GM12874 (cell line): ENCODE measurements around the gene KCTD10.

Experiments
- CTCF ChIP-seq: IDR thresholded peaks from 2 replicates; pipeline ENCODE4 v1.5.1; 2011; ENCODE audit warnings: low read depth, mild to moderate bottlenecking, control low read depth, low read length, moderate library complexity; ENCODE audit not compliant: insufficient read depth

The KCTD10 gene, protein sequence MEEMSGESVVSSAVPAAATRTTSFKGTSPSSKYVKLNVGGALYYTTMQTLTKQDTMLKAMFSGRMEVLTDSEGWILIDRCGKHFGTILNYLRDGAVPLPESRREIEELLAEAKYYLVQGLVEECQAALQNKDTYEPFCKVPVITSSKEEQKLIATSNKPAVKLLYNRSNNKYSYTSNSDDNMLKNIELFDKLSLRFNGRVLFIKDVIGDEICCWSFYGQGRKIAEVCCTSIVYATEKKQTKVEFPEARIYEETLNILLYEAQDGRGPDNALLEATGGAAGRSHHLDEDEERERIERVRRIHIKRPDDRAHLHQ

DNA sequence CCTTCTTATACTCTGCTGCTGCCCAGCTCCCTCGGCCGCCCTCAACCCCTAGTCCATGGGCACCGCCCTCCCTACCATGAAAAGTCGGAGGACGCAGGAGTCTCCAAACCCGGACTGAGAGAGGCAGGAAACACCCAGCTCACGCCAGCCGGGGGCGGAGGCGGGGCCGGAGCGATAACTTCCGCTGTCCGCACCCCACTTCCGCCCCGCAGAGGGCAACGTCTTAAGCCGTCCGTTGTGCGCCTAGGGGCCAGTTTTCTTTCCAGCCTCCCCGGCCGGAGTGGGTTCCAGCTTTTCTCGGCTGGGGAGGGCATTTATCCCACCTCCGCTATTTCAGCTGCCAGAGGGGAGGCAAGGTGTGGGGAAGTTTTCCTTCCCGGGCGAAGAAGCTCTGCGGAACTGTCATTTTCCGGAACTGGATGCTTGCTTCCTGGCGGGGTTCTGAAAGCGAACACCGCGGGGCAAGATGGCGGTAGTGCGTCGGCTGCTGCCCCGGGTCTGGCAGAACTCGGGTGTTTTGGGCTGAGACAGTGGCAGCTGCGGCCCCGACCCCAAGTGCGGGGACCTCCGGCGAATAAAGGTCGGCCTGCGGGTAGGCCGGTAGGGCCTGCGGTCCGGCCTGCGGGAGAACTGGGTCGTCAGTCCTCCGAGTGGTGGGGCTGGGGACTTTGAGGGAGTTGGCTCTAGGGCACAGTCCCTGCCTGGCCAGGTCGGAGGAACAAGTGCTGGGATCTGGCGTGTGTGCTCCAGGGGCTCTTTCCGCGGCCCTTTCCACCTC, at the start of gene KCTD10, which contains the start of gene UBE3B:
Gene KCTD10, minus strand, starts transcription at position 116 of the 778 bp plus-strand sequence. Its CDS starts 38 bp downstream, at position 78.
Gene UBE3B, plus strand, starts transcription at position 450 of the 778 bp plus-strand sequence. CDS start 5,918 bp downstream, outside the sequence.
- no peak for TF ChIP-seq CTCF

GRCh38 chr12:109525279-109525585, 48.1 kb upstream of the KCTD10 start:
- TF ChIP-seq CTCF = no peak

- no peak for TF ChIP-seq CTCF
Measured at GRCh38 chr12:109524466-109525278, 47.6 kb upstream of the KCTD10 start.

- no peak for TF ChIP-seq CTCF
Measured at GRCh38 chr12:109523504-109523903, 46.4 kb upstream of the KCTD10 start.

DNA sequence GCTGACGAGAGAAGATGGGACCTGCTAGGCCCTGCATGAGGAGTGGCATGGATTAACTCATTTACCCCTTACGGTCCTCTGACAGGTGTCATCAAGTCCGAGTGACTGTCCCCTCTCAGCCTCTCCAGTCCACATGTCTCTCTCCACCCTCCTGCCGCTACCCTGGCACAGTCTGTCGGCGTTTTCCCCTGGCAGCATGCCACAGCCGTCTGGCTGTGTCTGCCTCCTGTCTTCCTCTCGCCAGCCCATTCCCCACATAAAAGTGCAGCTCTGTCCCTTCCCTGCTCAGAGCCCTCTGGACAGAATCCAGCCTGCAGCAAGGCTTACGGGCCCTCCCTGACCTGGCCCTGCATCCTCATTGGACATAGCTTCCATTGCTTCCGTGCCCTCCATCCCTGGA, 46.0 kb upstream of the KCTD10 start:
- TF ChIP-seq CTCF = no peak

GRCh38 chr12:109521831-109522230, 44.7 kb upstream of the KCTD10 start:
- TF ChIP-seq CTCF = no peak

DNA sequence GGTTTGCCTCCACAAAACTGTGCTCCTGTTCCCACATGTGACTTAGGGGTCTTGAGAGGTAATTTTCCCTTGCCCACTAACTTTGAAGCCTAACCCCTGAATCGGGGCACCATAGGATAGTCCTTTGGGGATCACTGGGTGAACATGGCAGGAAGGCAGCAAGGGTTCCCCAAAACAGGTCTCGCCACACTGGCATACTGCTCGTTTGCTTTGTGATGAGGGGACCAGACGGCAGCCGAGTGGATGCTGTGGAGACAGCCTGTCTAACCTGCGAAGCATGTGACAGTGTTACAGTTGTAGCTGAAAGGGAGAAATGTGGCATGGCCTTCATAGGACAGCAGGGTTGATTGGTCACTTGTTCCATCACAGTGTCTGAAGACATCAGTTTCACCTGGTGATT, 42.7 kb upstream of the KCTD10 start:
- TF ChIP-seq CTCF = no peak
